GM23338 (cell line): ENCODE data around the gene NHERF1. TPM values are rescaled to one million over a fixed set of nuclear protein-coding genes. Genes with fewer than 3 reads are reported as not detected.

Experiments used
- ATAC-seq: fragments of 200-7000 bp; cut with Tn5 transposase; 3 replicates; pipeline ENCODE4 v1.9.1; 2020
- DNase-seq: peaks from one replicate; pipeline ENCODE4 v3.0.0-alpha.2; 2015; ENCODE audit warnings: low spot score
- H2AFZ ChIP-seq: fragments of 200-600 bp; sonication (generic); 2 replicates; pipeline ENCODE4 v1.8.0; 2016; ENCODE audit warnings: antibody characterized with exemption, mild to moderate bottlenecking, moderate library complexity
- H3F3A ChIP-seq: fragments of 200-600 bp; sonication (generic); replicated peaks from 2 replicates; pipeline ENCODE4 v1.8.0; 2017; ENCODE audit warnings: antibody characterized with exemption, mixed run types, low read depth
- H3K27ac ChIP-seq: fragments of 200-600 bp; sonication (generic); 2 replicates; pipeline ENCODE4 v1.6.1; 2016; ENCODE audit warnings: low read depth
- H3K27me3 ChIP-seq: fragments of 200-600 bp; sonication (generic); 2 replicates; pipeline ENCODE4 v1.8.0; 2016; ENCODE audit warnings: mild to moderate bottlenecking, mixed run types, moderate library complexity; ENCODE audit not compliant: insufficient read depth
- H3K36me3 ChIP-seq: fragments of 200-600 bp; sonication (generic); 2 replicates; pipeline ENCODE4 v1.8.0; 2016; ENCODE audit warnings: mild to moderate bottlenecking; ENCODE audit not compliant: insufficient read depth
- H3K4me1 ChIP-seq: fragments of 200-600 bp; sonication (generic); 2 replicates; pipeline ENCODE4 v1.8.0; 2016; ENCODE audit warnings: mild to moderate bottlenecking, moderate library complexity; ENCODE audit not compliant: insufficient read depth
- H3K4me2 ChIP-seq: fragments of 200-600 bp; sonication (generic); 2 replicates; pipeline ENCODE4 v1.7.1; 2017; ENCODE audit warnings: mixed run types
- H3K4me3 ChIP-seq: fragments of 200-600 bp; sonication (generic); 2 replicates; pipeline ENCODE4 v1.6.1; 2016; ENCODE audit warnings: mixed run types
- H3K79me2 ChIP-seq: fragments of 200-600 bp; sonication (generic); replicated peaks from 2 replicates; pipeline ENCODE4 v1.8.0; 2017; ENCODE audit warnings: mild to moderate bottlenecking; ENCODE audit not compliant: insufficient read depth
- H3K9me2 ChIP-seq: fragments of 200-600 bp; sonication (generic); 2 replicates; pipeline ENCODE4 v1.8.0; 2017; ENCODE audit not compliant: insufficient read depth
- H4K20me1 ChIP-seq: fragments of 200-600 bp; sonication (generic); replicated peaks from 2 replicates; pipeline ENCODE4 v1.8.0; 2017; ENCODE audit warnings: mild to moderate bottlenecking; ENCODE audit not compliant: insufficient read depth
- H3K27ac Mint-ChIP-seq: 2 replicates; pipeline ENCODE4 v1.8.0; 2020; ENCODE audit warnings: inconsistent platforms, mild to moderate bottlenecking, moderate library complexity, mixed read lengths
- H3K27me3 Mint-ChIP-seq: 3 replicates; pipeline ENCODE4 v1.8.0; 2022; ENCODE audit warnings: low read depth, mild to moderate bottlenecking, moderate library complexity, mixed read lengths, inconsistent platforms; ENCODE audit not compliant: insufficient read depth, poor library complexity
- H3K36me3 Mint-ChIP-seq: 3 replicates; pipeline ENCODE4 v1.8.0; 2021; ENCODE audit warnings: low read depth, mild to moderate bottlenecking, inconsistent platforms, moderate library complexity, mixed read lengths
- H3K4me1 Mint-ChIP-seq: 3 replicates; pipeline ENCODE4 v1.8.0; 2020; ENCODE audit warnings: mild to moderate bottlenecking, inconsistent platforms, mixed read lengths
- H3K4me3 Mint-ChIP-seq: 3 replicates; pipeline ENCODE4 v1.8.0; 2021; ENCODE audit warnings: moderate library complexity, mild to moderate bottlenecking, inconsistent platforms, mixed read lengths
- H3K9me3 Mint-ChIP-seq: 3 replicates; pipeline ENCODE4 v1.8.0; 2020; ENCODE audit warnings: moderate library complexity, mild to moderate bottlenecking, inconsistent platforms, mixed read lengths
- CREB1 ChIP-seq: fragments of 250-450 bp; sonication (Bioruptor Pico); IDR thresholded peaks from 2 replicates; pipeline ENCODE4 v1.5.0; 2020; ENCODE audit warnings: low read depth, mild to moderate bottlenecking, moderate library complexity
- CTCF ChIP-seq, 2 experiments: fragments of 200-600 bp in 1 of 2; sonication (generic) in 1 of 2; conservative IDR thresholded peaks; 2 replicates each; pipeline versions ENCODE4 v1.5.1 to v1.6.1; 2016 to 2017; ENCODE audit warnings: antibody characterized with exemption in 2 of 2, low read depth in 2 of 2, mild to moderate bottlenecking in 2 of 2, moderate library complexity in 1 of 2
- EZH2 ChIP-seq: fragments of 200-600 bp; sonication (generic); IDR thresholded peaks from one replicate; pipeline ENCODE4 v1.8.0; 2017; ENCODE audit warnings: antibody characterized with exemption, mild to moderate bottlenecking, low read depth; ENCODE audit not compliant: unreplicated experiment
- EZH2phosphoT487 ChIP-seq: fragments of 200-600 bp; sonication (generic); IDR thresholded peaks from one replicate; pipeline ENCODE4 v1.8.1; 2018; ENCODE audit warnings: antibody characterized with exemption; ENCODE audit not compliant: unreplicated experiment
- JUNB ChIP-seq: IDR thresholded peaks from one replicate; pipeline ENCODE4 v1.6.1; 2016; ENCODE audit warnings: antibody characterized with exemption; ENCODE audit not compliant: unreplicated experiment
- NANOG ChIP-seq: IDR thresholded peaks from 2 replicates; pipeline ENCODE4 v1.6.1; 2016; ENCODE audit warnings: antibody characterized with exemption, borderline replicate concordance
- POLR2AphosphoS5 ChIP-seq: IDR thresholded peaks from 2 replicates; pipeline ENCODE4 v1.6.1; 2016; ENCODE audit warnings: antibody characterized with exemption, low read depth
- REST ChIP-seq: IDR thresholded peaks from one replicate; pipeline ENCODE4 v1.6.1; 2018; ENCODE audit warnings: antibody characterized with exemption; ENCODE audit not compliant: unreplicated experiment
- STAT1 ChIP-seq: IDR thresholded peaks from one replicate; pipeline ENCODE4 v1.6.1; 2016; ENCODE audit warnings: antibody characterized with exemption; ENCODE audit not compliant: unreplicated experiment
- ZNF114 ChIP-seq: fragments of 250-450 bp; sonication (Bioruptor Pico); IDR thresholded peaks from 2 replicates; pipeline ENCODE4 v1.5.0; 2020; ENCODE audit warnings: mild to moderate bottlenecking, moderate library complexity
- ZNF331 ChIP-seq: fragments of 250-450 bp; sonication (Bioruptor Pico); IDR thresholded peaks from 2 replicates; pipeline ENCODE4 v1.5.0; 2020; ENCODE audit warnings: low read depth, mild to moderate bottlenecking, moderate library complexity
- ZNF462 ChIP-seq: fragments of 250-450 bp; sonication (Bioruptor Pico); IDR thresholded peaks from 2 replicates; pipeline ENCODE4 v1.5.0; 2020; ENCODE audit warnings: mild to moderate bottlenecking, moderate library complexity
- polyA plus RNA-seq: library from polyadenylated mRNA; unstranded; fragments of >200 nt; fragmentation: Nextera tagmentation; extraction: Ambion mirVana; gene quantifications from 2 replicates; pipeline ENCODE4 v1.2.1, GENCODE V29; 2016
- total RNA-seq: library from RNA; depleted of rRNA; stranded (reverse); fragments of >200 nt; shearing (Covaris generic); gene quantifications from 2 replicates; pipeline ENCODE4 v1.2.3, GENCODE V29; 2014
- TF ChIP-seq, protein P1 (sequence below): IDR thresholded peaks from 2 replicates; pipeline ENCODE4 v1.6.1; 2016; ENCODE audit warnings: antibody characterized with exemption

The NHERF1 gene
- total and polyA plus RNA-seq, 2 experiments from 2014 or later, result 48.8 to 100 TPM

- Histone ChIP-seq H3K27ac (no peak overlapping the region), H4K20me1 (no peaks in the 10 kb centered on the region), H3K27me3 (no peaks in the 10 kb centered on the region), H2AFZ (no peak overlapping the region), H3K4me1 (peaks cover 48% of the 10 kb centered on the region), H3K4me2 (no peak overlapping the region), H3F3A (peaks cover 11% of the 10 kb centered on the region; the same call in 1 of the 2 replicates), H3K79me2 (no peaks in the 10 kb centered on the region), H3K36me3 (no peaks in the 10 kb centered on the region), H3K9me2 (no peaks in the 10 kb centered on the region), H3K4me3 (no peak overlapping the region)
- no peak overlapping the region for H3K4me3 Mint-ChIP-seq
- ATAC-seq (no peak), DNase-seq (no peak)
- peaks cover 28% of the 10 kb centered on the region for H3K27me3 Mint-ChIP-seq
- H3K27ac Mint-ChIP-seq, result no peak overlapping the region
- H3K4me1 Mint-ChIP-seq, result peaks cover 50% of the 10 kb centered on the region
- H3K36me3 Mint-ChIP-seq, result no peaks in the 10 kb centered on the region
- TF ChIP-seq EZH2 (no peak), JUNB (no peak), CREB1 (CRISPR knock-in tag) (no peak), STAT1 (no peak), EZH2phosphoT487 (no peak), ZNF331 (CRISPR knock-in tag) (no peak), NANOG (no peak), POLR2AphosphoS5 (no peak), ZNF114 (CRISPR knock-in tag) (no peak), CTCF (conservative IDR thresholded peaks at IDR 0.05; ENCODE audit: low read depth in 2 of 2) (no peak), ZNF462 (no peak), REST (no peak)
- TF ChIP-seq, protein P1, sequence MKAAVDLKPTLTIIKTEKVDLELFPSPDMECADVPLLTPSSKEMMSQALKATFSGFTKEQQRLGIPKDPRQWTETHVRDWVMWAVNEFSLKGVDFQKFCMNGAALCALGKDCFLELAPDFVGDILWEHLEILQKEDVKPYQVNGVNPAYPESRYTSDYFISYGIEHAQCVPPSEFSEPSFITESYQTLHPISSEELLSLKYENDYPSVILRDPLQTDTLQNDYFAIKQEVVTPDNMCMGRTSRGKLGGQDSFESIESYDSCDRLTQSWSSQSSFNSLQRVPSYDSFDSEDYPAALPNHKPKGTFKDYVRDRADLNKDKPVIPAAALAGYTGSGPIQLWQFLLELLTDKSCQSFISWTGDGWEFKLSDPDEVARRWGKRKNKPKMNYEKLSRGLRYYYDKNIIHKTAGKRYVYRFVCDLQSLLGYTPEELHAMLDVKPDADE, result no peak
- H3K9me3 Mint-ChIP-seq, result no peaks in the 10 kb centered on the region
Observed at GRCh38 chr17:74742978-74743545, 5.4 kb upstream of the NHERF1 start.
